Transverse colon (tissue), 4 donors: Measurements from ENCODE around the gene ACAD11. TPM values are rescaled to one million over a fixed set of nuclear protein-coding genes. Genes with fewer than 3 reads are reported as not detected.

ENCODE experiments used
- DNase-seq: peaks from one replicate; pipeline ENCODE4 v3.0.0-alpha.2; 2019
- H3K27ac ChIP-seq, 4 donors: fragments of 200-600 bp; sonication (generic); 2 replicates each; pipeline ENCODE4 v1.5.1; 2016 to 2018; ENCODE audit warnings: inconsistent platforms in 4 of 4
- H3K27me3 ChIP-seq: fragments of 200-600 bp; sonication (generic); 2 replicates; pipeline ENCODE4 v1.5.1; 2017; ENCODE audit warnings: inconsistent platforms
- H3K36me3 ChIP-seq, 4 donors: fragments of 200-600 bp; sonication (generic); 2 replicates each; pipeline ENCODE4 v1.5.1; 2017 to 2019; ENCODE audit warnings: inconsistent platforms in 4 of 4
- H3K4me1 ChIP-seq, 4 donors: fragments of 200-600 bp; sonication (generic); 2 replicates each; pipeline ENCODE4 v1.5.1; 2017 to 2020; ENCODE audit warnings: inconsistent platforms in 4 of 4
- H3K4me3 ChIP-seq, 4 donors: fragments of 200-600 bp; sonication (generic); 1 replicate in 1 of 4; 2 replicates in 3 of 4; pipeline versions ENCODE4 v1.5.1 to v1.6.1; 2017 to 2019; ENCODE audit warnings: inconsistent platforms in 4 of 4
- H3K9me3 ChIP-seq, 2 donors: fragments of 200-600 bp; sonication (generic); 2 replicates each; pipeline ENCODE4 v1.5.1; 2017 to 2019; ENCODE audit warnings: inconsistent platforms in 2 of 2
- CTCF ChIP-seq, 5 experiments: fragments of 200-600 bp in 3 of 5; fragments of 450-650 bp in 2 of 5; sonication (generic) in 3 of 5; IDR thresholded peaks; 1 replicate in 2 of 5; 2 replicates in 3 of 5; pipeline ENCODE4 v1.5.1; 2016 to 2017; ENCODE audit warnings: antibody characterized with exemption in 5 of 5, inconsistent platforms in 3 of 5, mild to moderate bottlenecking in 2 of 5, moderate library complexity in 1 of 5
- EP300 ChIP-seq: sonication (generic); formaldehyde crosslinking; IDR thresholded peaks from one replicate; pipeline ENCODE4 v1.6.1; 2017; ENCODE audit warnings: antibody characterized with exemption, low read depth
- POLR2A ChIP-seq: fragments of 450-650 bp; IDR thresholded peaks from one replicate; pipeline ENCODE4 v1.6.1; 2016; ENCODE audit warnings: antibody characterized with exemption, mild to moderate bottlenecking, moderate library complexity
- POLR2AphosphoS5 ChIP-seq, 3 donors: sonication (generic); formaldehyde crosslinking; IDR thresholded peaks; one replicate each; pipeline ENCODE4 v1.6.1; 2016; ENCODE audit warnings: antibody characterized with exemption in 3 of 3
- WGBS, 2 donors: methylation state at CpG; one replicate each; pipeline ENCODE4 v1.1.5; 2018; ENCODE audit warnings: low coverage in 1 of 2; 5-methylcytosine and 5-hydroxymethylcytosine counted together
- in situ Hi-C, 4 donors: fragments of 200-750 bp; cut with MboI; loops; one replicate each; pipeline versions ENCODE4 v1.15.0 to v1.15.1; 2017; ENCODE audit warnings: low sequenced_read_pairs in 3 of 4, low pct_ligation_motif_present in 1 of 4, low pct_unique_long_range_greater_than_20kb in 1 of 4
- intact Hi-C: fragments of 100-400 bp; cut with DNase I; formaldehyde crosslinking; loops from one replicate; pipeline ENCODE4 v1.15.1; 2023; ENCODE audit warnings: low total_unique reads
- total RNA-seq, 4 donors: library from RNA; depleted of rRNA; stranded (reverse); fragments of >200 nt; gene quantifications; one replicate each; pipeline ENCODE4 v1.1.0, GENCODE V29; 2016

ACAD11 gene
- 10 to 100 TPM; 10.2 to 56.7 (median 20.9) TPM for total RNA-seq

GRCh38 chr3:132659365-132660051 lies at the start of gene ACAD11:
Gene ACAD11, minus strand, starts transcription at chr3:132659809. Its CDS starts 58 bp downstream, at chr3:132659751.
- Histone ChIP-seq H3K4me3 (peak within 1 kb of the TSS; percentile 66 to 97 (median 80)), H3K27me3 (no peaks in the 10 kb centered on the region), H3K9me3 (no peaks in the 10 kb centered on the region), H3K36me3 (no peaks in the 10 kb centered on the region), H3K4me1 (peaks cover 12 to 38% (median 29%) of the 10 kb centered on the region in 4 donors), H3K27ac (peak within 1 kb of the TSS; percentile 90 to 96 (median 94))
- peak; percentile 70 for DNase-seq
- intact Hi-C loops (no loop called here), in situ Hi-C loops (no loop called here)
- TF ChIP-seq CTCF (IDR thresholded peaks at IDR 0.05), result peak; percentile 59 to 79 (median 65)
- TF ChIP-seq POLR2AphosphoS5 (IDR thresholded peaks at IDR 0.05), result peak in 2 of 3 donors; percentile 41 to 44
- no peak for TF ChIP-seq EP300
- TF ChIP-seq POLR2A, result no peak
- 1% methylated on average over 33 of the region's 34 CpGs; no CpG with 5 or more reads in 1 of the 2 donors for WGBS, 2 donors

- intact Hi-C loops (no loop called here), in situ Hi-C loops (no loop called here)
- WGBS, 2 donors, result 94 to 100% methylated on average over 1 to 2 of the region's 2 CpGs
- TF ChIP-seq POLR2A (no peak), CTCF (IDR thresholded peaks at IDR 0.05) (no peak), EP300 (no peak), POLR2AphosphoS5 (IDR thresholded peaks at IDR 0.05) (no peak)
- no peak overlapping the region for H3K4me3 ChIP-seq
- H3K4me1 ChIP-seq, result no peaks in the 10 kb centered on the region
- no peaks in the 10 kb centered on the region for H3K9me3 ChIP-seq
- no peak for DNase-seq
- no peak overlapping the region for H3K27ac ChIP-seq
- H3K27me3 ChIP-seq, result no peaks in the 10 kb centered on the region
- H3K36me3 ChIP-seq, result peaks cover 0 to 72% (median 27%) of the 10 kb centered on the region in 4 donors
Observed at GRCh38 chr3:132703733-132704132, 44.1 kb upstream of the ACAD11 start.

GRCh38 chr3:132695422-132695821 lies 35.8 kb upstream of the ACAD11 start:
- no peaks in the 10 kb centered on the region for H3K27me3 ChIP-seq
- H3K4me3 ChIP-seq, result no peak overlapping the region
- WGBS, 2 donors, result 94% methylated on average over 1 of the region's 1 CpG; no CpG with 5 or more reads in 1 of the 2 donors
- no peak for DNase-seq
- intact Hi-C loops, result no loop called here
- peaks cover 0 to 15% (median 0%) of the 10 kb centered on the region in 4 donors for H3K4me1 ChIP-seq
- peaks cover 0 to 90% (median 34%) of the 10 kb centered on the region in 4 donors for H3K36me3 ChIP-seq
- H3K27ac ChIP-seq, result no peak overlapping the region
- no peaks in the 10 kb centered on the region for H3K9me3 ChIP-seq
- no peak for TF ChIP-seq POLR2A
- no peak for TF ChIP-seq CTCF (IDR thresholded peaks at IDR 0.05)
- TF ChIP-seq EP300, result no peak
- no peak for TF ChIP-seq POLR2AphosphoS5 (IDR thresholded peaks at IDR 0.05)
- in situ Hi-C loops, result loop anchor here in 1 of 4 donors (25.0 kb wide), 1 partner anchor 892 kb away; no protein-coding TSS in a partner anchor

GRCh38 chr3:132694991-132695390 lies 35.4 kb upstream of the ACAD11 start:
- no peak for TF ChIP-seq CTCF (IDR thresholded peaks at IDR 0.05)
- no peak for TF ChIP-seq POLR2AphosphoS5 (IDR thresholded peaks at IDR 0.05)
- no peak for TF ChIP-seq POLR2A
- no peak for TF ChIP-seq EP300

More at GRCh38 chr3:132694991-132695390, 35.4 kb upstream of the ACAD11 start:
- in situ Hi-C loops (loop anchor here in 1 of 4 donors (25.0 kb wide), 1 partner anchor 892 kb away; no protein-coding TSS in a partner anchor), intact Hi-C loops (no loop called here)
- no peaks in the 10 kb centered on the region for H3K27me3 ChIP-seq
- peaks cover 0 to 15% (median 0%) of the 10 kb centered on the region in 4 donors for H3K4me1 ChIP-seq
- no peaks in the 10 kb centered on the region for H3K9me3 ChIP-seq
- 58 to 65% methylated on average over 4 of the region's 4 CpGs for WGBS, 2 donors
- H3K27ac ChIP-seq, result no peak overlapping the region
- DNase-seq, result no peak
- H3K36me3 ChIP-seq, result peaks cover 0 to 90% (median 34%) of the 10 kb centered on the region in 4 donors
- H3K4me3 ChIP-seq, result no peak overlapping the region
